MM.1S (cell line): ENCODE results near the gene MNS1.

Experiments
- DNase-seq: peaks from one replicate; pipeline ENCODE4 v3.0.0-alpha.2; 2015
- H2AFZ ChIP-seq: fragments of 300-600 bp; sonication (generic); 2 replicates; pipeline ENCODE4 v1.6.0; 2016; ENCODE audit warnings: antibody characterized with exemption, low read length
- H3F3A ChIP-seq: fragments of 300-600 bp; sonication (generic); 2 replicates; pipeline ENCODE4 v1.6.1; 2016; ENCODE audit warnings: mild to moderate bottlenecking, antibody characterized with exemption, low read length, moderate library complexity, mixed read lengths; ENCODE audit not compliant: insufficient read depth
- H3K27ac ChIP-seq: fragments of 300-600 bp; sonication (generic); 2 replicates; pipeline ENCODE4 v1.5.1; 2016; ENCODE audit warnings: mild to moderate bottlenecking, low read length
- H3K27me3 ChIP-seq: fragments of 300-600 bp; sonication (generic); replicated peaks from 2 replicates; pipeline ENCODE4 v1.6.0; 2016; ENCODE audit warnings: low read length; ENCODE audit not compliant: insufficient read depth
- H3K36me3 ChIP-seq: fragments of 300-600 bp; sonication (generic); replicated peaks from 2 replicates; pipeline ENCODE4 v1.6.1; 2016; ENCODE audit warnings: mild to moderate bottlenecking, low read length, mixed read lengths; ENCODE audit not compliant: insufficient read depth
- H3K4me1 ChIP-seq: fragments of 300-600 bp; sonication (generic); 2 replicates; pipeline ENCODE4 v1.6.1; 2016; ENCODE audit warnings: low read length, mixed read lengths
- H3K4me2 ChIP-seq: fragments of 300-600 bp; sonication (generic); 2 replicates; pipeline ENCODE4 v1.6.0; 2016; ENCODE audit warnings: low read depth, low read length
- H3K4me3 ChIP-seq: fragments of 300-600 bp; sonication (generic); 2 replicates; pipeline ENCODE4 v1.5.1; 2016; ENCODE audit warnings: low read length, mixed read lengths
- H3K79me2 ChIP-seq: fragments of 300-600 bp; sonication (generic); 2 replicates; pipeline ENCODE4 v1.6.1; 2016; ENCODE audit warnings: mixed run types, low read length, mixed read lengths
- H3K9ac ChIP-seq: fragments of 300-600 bp; sonication (generic); 2 replicates; pipeline ENCODE4 v1.6.1; 2016; ENCODE audit warnings: low read length, mixed read lengths
- H3K9me2 ChIP-seq: fragments of 300-600 bp; sonication (generic); replicated peaks from 2 replicates; pipeline ENCODE4 v1.6.1; 2016; ENCODE audit warnings: mild to moderate bottlenecking, low read length, mixed read lengths; ENCODE audit not compliant: insufficient read depth
- H3K9me3 ChIP-seq: fragments of 300-600 bp; sonication (generic); replicated peaks from 2 replicates; pipeline ENCODE4 v1.6.1; 2016; ENCODE audit warnings: mild to moderate bottlenecking, low read length, mixed read lengths; ENCODE audit not compliant: insufficient read depth
- H4K20me1 ChIP-seq: fragments of 300-600 bp; sonication (generic); 2 replicates; pipeline ENCODE4 v1.6.1; 2016; ENCODE audit warnings: mild to moderate bottlenecking, low read length, moderate library complexity, mixed read lengths; ENCODE audit not compliant: insufficient read depth
- CTCF ChIP-seq: fragments of 300-600 bp; sonication (generic); IDR thresholded peaks from 2 replicates; pipeline ENCODE4 v1.5.1; 2016; ENCODE audit warnings: antibody characterized with exemption, low read length, mixed read lengths
- EZH2 ChIP-seq: fragments of 300-600 bp; sonication (generic); optimal IDR thresholded peaks from 2 replicates; pipeline ENCODE3; 2017; ENCODE audit warnings: low read depth, mild to moderate bottlenecking, antibody characterized with exemption, low read length, mixed read lengths
- EZH2phosphoT487 ChIP-seq: fragments of 300-600 bp; sonication (generic); IDR thresholded peaks from 2 replicates; pipeline ENCODE4 v1.6.1; 2018; ENCODE audit warnings: antibody characterized with exemption, low read length

The MNS1 gene

GRCh38 chr15:56484287-56484686 lies 19.4 kb upstream of the MNS1 start:
- Histone ChIP-seq H3F3A (no peaks in the 10 kb centered on the region), H2AFZ (no peak overlapping the region), H3K4me2 (no peak overlapping the region), H3K9me2 (no peaks in the 10 kb centered on the region), H3K9ac (no peak overlapping the region), H3K27me3 (no peaks in the 10 kb centered on the region), H3K4me3 (no peak overlapping the region), H3K9me3 (no peaks in the 10 kb centered on the region), H3K79me2 (no peaks in the 10 kb centered on the region), H3K36me3 (no peaks in the 10 kb centered on the region), H3K27ac (no peak overlapping the region), H4K20me1 (no peaks in the 10 kb centered on the region), H3K4me1 (no peaks in the 10 kb centered on the region)
- no peak for DNase-seq
- no peak for TF ChIP-seq EZH2

- no peaks in the 10 kb centered on the region for H3K4me1 ChIP-seq
- TF ChIP-seq EZH2phosphoT487 = no peak
- no peak for TF ChIP-seq EZH2
- no peak overlapping the region for H2AFZ ChIP-seq
- H3K27me3 ChIP-seq = no peaks in the 10 kb centered on the region
- H4K20me1 ChIP-seq = no peaks in the 10 kb centered on the region
- no peaks in the 10 kb centered on the region for H3K36me3 ChIP-seq
- no peak overlapping the region for H3K9ac ChIP-seq
- no peaks in the 10 kb centered on the region for H3K9me3 ChIP-seq
- no peak for DNase-seq
- no peak overlapping the region for H3K4me2 ChIP-seq
- H3K9me2 ChIP-seq = no peaks in the 10 kb centered on the region
- H3K4me3 ChIP-seq = no peak overlapping the region
- H3F3A ChIP-seq = no peaks in the 10 kb centered on the region
- no peak overlapping the region for H3K27ac ChIP-seq
- no peaks in the 10 kb centered on the region for H3K79me2 ChIP-seq
Observed at GRCh38 chr15:56475351-56475750, 10.4 kb upstream of the MNS1 start.

GRCh38 chr15:56473017-56473416 lies 8.1 kb upstream of the MNS1 start:
- no peak overlapping the region for H3K9ac ChIP-seq
- H4K20me1 ChIP-seq = 0 out of 2 replicates have a peak, but pooled peaks cover 1% of the 10 kb centered on the region
- no peak overlapping the region for H2AFZ ChIP-seq
- TF ChIP-seq EZH2 (no peak), EZH2phosphoT487 (no peak), CTCF (no peak)
- H3K9me2 ChIP-seq = no peaks in the 10 kb centered on the region
- H3K4me3 ChIP-seq = no peak overlapping the region
- no peak overlapping the region for H3K4me2 ChIP-seq
- DNase-seq = no peak
- no peaks in the 10 kb centered on the region for H3K27me3 ChIP-seq
- no peak overlapping the region for H3K27ac ChIP-seq
- H3K9me3 ChIP-seq = no peaks in the 10 kb centered on the region
- no peaks in the 10 kb centered on the region for H3K36me3 ChIP-seq
- H3K79me2 ChIP-seq = no peaks in the 10 kb centered on the region
- H3K4me1 ChIP-seq = peaks cover 4% of the 10 kb centered on the region
- H3F3A ChIP-seq = peaks cover 9% of the 10 kb centered on the region; the same call in 1 of the 2 replicates

DNA sequence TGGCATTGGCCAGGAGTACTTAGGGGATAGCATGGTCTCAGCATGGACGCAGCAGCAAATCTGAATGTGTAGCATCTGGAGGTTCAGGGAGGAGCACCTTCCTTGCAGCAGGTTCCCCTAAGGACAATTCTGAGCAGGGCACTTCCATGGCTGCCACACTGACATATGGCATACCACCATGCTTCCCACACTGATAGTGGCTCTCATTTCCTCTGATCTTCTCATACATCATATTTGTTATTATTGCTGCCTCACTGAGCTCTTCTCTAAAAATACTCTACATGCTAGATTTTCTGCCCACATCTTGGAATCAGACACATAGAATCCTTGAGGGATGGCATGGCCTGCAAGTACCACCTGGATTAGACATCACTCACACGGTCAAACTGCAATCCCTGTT lies 7.3 kb upstream of the MNS1 start:
- H3K9me2 ChIP-seq = no peaks in the 10 kb centered on the region
- H3K4me1 ChIP-seq = peaks cover 8% of the 10 kb centered on the region
- peaks cover 14% of the 10 kb centered on the region; the same call in 1 of the 2 replicates for H3F3A ChIP-seq
- no peak overlapping the region for H3K27ac ChIP-seq
- H3K36me3 ChIP-seq = no peaks in the 10 kb centered on the region
- H4K20me1 ChIP-seq = 0 out of 2 replicates have a peak, but pooled peaks cover 4% of the 10 kb centered on the region
- no peak overlapping the region for H3K9ac ChIP-seq
- H3K9me3 ChIP-seq = no peaks in the 10 kb centered on the region
- no peak overlapping the region for H2AFZ ChIP-seq
- no peaks in the 10 kb centered on the region for H3K79me2 ChIP-seq
- H3K4me3 ChIP-seq = no peak overlapping the region
- TF ChIP-seq EZH2phosphoT487 (no peak), CTCF (no peak), EZH2 (no peak)
- DNase-seq = no peak
- no peaks in the 10 kb centered on the region for H3K27me3 ChIP-seq
- no peak overlapping the region for H3K4me2 ChIP-seq
